Fibroblast of skin of right quadriceps (primary cell): ENCODE measurements around the gene SNRNP35.
"Not testable (repeated sequence)": the region's sequence is repeated elsewhere in the genome, so short reads cannot be mapped to it uniquely, and the experiment has no call there.

Source experiments
- DNase-seq: peaks from one replicate; pipeline ENCODE4 v3.0.0-alpha.2; 2013

The SNRNP35 gene

DNA sequence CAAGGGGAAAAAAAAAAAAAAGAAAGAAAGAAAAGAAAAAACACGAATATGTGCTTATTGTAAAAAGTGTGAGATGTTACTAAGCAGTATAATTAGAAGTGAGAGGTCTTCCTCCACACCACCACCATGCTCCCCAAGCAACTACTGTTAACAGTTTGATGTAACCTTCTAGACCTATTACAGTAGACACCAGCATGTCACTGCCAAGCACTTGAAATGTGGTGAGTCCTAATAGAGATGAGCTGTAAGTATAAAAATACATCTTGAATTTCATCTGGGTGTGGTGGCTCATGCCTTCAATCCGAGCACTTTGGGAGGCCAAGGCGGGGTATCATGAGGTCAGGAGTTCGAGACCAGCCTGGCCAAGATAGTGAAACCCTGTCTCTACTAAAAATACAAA is 8.1 kb upstream of the SNRNP35 start:
- no peak for DNase-seq

DNA sequence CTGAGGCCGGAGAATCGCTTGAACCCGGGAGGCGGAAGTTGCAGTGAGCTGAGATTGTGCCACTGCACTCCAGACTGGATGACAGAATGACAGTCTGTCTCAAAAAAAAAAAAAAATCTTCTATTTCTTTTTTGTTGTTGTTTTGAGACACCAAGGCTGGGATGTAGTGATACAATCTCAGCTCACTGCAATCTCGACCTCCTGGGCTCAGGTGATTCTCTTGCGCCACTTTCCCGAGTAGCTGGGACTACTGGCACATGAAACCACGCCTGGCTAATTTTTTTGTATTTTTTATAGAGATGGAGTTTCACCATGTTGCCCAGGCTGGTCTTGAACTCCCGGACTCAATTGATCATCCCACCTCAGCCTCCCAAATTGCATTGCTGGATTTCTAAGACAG is 7.3 kb upstream of the SNRNP35 start:
- DNase-seq, result no peak

DNA sequence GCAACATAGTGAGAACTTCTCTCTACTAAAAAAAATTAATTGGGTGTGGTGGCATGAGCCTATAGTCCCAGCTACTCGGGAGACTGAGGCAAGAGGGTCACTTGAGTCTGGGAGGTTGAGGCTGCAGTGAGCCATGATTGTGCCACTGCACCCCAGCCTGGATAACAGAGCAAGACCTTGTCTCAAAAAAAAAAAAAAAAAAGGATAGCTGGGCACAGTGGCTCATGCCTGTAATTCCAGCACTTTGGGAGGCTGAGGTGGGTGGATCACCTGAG is 5.7 kb upstream of the SNRNP35 start:
- DNase-seq, result not testable (repeated sequence)

DNA sequence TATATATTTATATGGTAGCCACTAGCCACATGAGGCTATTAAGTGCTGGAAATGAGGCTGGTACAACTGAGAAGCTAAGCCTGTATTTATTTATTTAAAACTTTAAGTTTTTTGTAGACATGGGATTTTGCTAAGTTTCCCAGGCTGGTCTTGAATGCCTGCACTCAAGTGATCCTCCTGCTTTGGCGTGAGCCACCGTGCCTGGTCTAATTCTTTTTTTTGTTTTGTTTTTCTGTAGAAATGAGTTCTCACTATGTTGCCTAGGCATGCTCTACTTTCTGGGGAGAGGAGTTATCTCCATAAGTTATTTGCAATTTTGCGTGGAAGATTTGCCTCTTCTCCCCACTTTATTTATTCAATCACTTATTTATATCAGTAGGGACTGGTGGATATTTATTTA is 4.8 kb upstream of the SNRNP35 start:
- no peak for DNase-seq

DNA sequence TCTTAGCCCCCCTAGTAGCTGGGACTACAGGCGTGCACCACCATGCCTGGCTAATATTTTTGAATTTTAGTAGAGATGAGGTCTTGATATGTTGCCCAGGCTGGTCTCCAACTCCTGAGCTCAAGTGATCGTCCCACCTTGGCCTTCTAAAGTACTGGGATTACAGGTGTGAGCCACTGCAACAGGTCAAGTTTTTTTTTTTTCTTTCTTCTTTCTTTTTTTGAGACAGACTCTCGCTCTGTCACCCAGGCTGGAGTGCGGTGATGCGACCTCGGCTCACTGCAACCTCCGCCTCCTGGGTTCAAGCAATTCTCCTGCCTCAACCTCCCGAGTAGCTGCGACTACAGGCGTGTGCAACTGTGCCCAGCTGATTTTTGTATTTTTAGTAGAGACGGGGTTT is 5.2 kb downstream of the SNRNP35 start:
- not testable (repeated sequence) for DNase-seq

DNA sequence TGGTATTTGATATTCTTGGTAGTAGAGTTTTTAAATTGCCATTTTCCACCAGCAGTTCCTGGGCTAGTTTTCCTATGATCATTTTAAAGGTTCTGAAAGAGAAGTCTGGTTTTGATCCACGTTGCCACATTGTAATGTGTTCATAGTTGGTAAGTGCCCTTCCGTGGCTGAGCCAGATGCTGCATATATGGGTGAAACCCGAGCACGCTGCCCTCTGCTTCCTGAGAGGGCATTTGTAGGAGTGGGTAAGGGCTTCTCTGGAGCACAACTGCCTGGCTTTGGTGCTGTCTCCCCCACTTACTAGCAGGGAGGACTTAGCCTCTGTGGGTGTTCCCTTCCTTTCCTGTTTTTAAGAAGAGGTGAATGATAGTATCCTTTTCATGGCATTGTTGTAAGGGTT is 7.1 kb downstream of the SNRNP35 start:
- no peak for DNase-seq

DNA sequence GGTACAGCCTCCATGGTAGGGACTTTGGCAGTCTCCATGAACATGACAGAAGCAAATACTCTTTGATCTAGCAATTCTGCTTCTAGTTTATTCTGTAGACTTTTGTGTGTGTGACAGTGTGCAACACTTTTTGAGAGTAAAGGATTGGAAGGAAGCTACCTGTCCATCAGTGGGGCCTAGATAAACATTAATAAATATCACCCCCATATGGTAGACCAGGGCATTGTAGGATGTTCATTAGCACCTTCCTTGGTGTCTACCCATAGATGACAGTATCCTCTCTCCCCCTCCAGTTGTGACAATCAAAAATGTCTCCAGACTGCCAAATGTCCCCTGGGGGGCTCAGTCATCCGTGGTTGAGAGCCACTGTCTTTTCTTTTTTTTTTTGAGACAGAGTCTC is 10.8 kb downstream of the SNRNP35 start:
- DNase-seq, result no peak

DNA sequence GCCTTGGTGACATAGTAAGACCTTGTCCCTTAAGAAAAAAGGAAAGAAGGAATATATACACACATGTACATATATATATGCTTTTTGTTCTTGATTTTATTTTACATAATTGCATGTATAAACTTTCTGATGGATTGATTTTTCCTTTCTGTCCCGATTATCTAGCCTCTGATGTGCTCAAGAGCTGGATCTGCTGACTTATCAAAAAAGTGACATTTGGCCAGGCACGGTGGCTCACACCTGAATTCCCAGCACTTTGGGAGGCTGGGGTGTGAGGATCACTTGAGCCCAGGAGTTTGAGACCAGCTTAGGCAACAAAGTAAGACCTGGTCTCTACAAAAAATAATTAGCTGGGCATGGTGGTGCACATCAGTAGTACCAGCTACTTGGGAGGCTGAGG is 12.0 kb downstream of the SNRNP35 start:
- DNase-seq, result no peak

DNA sequence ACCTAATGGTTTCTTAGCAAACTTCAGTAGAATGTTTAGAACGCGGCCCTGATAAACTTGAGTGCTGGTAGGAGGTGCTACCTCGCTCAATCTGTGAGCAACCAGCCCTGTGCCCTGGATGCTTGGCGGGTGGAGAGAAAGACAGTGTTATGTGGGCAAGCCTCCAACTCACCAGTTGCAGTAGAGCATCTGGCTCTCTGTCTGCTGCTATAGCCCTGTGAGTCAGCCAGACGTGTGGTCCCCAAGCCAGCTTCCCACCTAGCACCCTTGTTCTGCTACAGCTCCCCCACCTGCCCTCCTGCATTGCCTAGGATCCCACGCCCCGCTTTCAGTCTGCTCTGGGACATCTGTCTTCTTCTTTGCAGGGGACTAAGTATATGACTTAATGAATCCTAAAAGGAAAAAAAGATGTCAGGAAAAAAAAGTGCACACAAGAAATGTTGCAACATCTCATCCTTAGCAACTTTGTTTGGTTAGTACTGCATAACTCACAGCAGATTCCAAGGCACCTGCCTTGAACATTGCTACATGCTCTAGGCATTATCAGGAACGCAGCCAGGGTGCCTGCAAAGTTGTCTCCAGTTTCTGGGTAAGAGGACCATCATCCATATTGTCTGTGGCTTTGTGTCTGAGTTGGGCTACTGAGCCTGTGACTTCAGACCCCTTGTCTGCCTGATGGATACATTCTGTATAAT is 13.6 kb downstream of the SNRNP35 start:
- peak; percentile 56 for DNase-seq

DNA sequence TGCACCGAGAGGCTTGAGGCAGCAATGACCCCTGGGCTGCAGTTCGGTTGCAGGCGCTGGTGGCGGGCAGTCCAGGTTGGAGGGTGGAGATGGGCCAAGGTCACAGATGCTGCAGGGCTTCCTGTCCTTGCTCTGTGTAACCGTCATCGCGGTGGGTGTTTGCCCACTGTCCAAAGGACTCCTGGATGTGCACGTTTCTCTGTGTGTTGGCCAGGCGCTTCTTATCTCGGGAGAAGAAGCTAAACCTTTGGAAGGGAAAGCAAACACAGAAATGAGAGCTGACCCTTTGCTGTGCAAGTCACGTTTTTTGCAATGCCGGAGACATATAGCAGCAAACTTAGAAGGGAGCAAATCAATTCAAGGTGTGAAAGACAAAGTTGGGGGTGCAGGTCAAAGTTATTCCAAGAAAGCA is 14.5 kb downstream of the SNRNP35 start:
- no peak for DNase-seq

DNA sequence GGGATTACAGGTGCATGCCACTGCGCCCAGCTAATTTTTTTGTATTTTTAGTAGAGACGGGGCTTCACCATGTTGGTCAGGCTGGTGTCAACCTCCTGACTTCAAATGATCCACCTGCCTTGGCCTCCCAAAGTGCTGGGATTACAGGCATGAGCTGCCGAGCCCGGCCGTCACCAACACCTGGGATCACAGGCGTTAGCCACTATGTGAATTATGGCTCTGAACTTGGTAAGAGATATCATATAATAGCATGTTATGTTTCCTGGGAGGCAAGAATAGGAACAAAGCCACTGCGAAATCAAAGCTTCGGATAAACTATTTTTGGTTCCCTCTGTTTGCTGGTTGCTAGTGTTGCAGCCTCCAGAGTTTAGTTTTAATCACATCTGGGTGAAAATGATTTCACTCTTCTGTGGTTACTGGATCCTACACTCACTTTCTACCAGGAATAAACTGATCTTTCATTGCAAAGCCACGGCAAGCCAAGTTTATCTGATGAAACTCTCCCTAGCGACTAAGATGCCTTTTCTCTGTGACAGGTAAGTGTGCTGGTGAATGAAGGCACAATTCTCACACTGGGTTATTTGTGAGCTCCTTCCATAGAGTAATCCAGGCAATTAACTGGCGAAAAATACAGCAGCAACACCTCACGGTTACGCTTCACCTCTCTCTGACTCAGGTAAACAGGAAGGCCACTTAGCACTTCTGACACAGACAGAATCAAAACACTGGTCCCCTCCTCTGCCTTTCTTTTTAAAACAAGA is 16.7 kb downstream of the SNRNP35 start:
- no peak for DNase-seq

DNA sequence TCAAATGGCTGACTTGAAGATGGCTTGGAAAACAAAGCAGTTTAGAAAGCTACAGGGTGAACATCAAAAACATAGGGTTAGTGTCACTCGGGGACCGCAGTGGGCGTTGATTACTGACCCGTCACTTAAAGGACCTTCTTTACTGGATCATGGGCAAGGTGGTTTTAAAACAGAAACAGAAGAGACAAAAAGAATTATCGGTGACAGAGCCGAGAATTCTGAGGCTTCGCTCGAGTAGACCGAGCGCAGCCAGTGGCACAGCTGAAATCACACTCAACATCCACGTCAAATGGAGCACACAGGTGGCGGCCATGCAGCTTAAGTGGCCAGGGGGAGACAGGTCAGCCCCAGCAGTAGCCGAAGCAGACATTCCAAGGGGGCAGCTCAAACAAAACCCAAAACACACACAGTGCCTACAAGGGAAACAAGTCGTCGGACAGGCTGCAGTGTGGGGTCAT is 17.3 kb downstream of the SNRNP35 start:
- DNase-seq, result no peak

DNA sequence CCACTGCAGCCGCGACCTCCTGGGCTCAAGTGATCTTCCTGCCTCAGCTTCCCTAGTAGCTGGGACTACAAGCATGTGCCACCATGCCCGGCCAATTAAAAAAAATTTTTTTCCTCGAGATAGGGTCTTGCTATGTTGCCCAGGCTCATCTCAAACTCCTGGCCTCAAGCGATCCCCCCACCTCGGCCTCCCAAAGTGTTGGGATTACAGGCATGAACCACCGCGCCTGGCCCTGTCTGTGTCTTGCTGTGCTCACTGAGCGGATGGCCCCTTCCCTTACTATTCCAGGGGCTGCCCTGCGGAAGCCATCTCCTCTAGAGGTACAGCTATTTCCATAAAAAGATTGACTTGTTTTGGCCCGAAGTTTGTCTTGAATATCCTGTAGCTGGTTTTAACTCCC is 20.1 kb downstream of the SNRNP35 start:
- DNase-seq, result no peak

DNA sequence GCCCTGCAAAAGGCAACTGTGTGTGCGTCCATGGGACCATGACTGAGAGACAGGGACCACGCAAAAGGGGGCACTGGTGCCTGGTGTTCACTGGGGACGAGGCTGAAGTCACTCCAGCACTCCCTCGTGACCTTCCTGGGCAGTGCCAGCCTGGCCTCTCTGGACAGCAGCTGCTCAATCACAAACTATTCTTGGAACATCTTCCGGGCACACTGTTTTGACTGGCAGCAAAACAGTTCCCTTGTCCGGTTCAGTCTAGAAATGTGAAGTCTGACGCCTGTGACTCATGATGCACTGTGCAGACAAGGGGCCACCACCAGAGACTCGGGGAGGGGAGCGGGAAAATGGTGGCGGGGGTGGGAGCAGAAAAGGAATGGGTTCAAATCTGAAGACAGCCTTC is 20.8 kb downstream of the SNRNP35 start:
- no peak for DNase-seq

DNA sequence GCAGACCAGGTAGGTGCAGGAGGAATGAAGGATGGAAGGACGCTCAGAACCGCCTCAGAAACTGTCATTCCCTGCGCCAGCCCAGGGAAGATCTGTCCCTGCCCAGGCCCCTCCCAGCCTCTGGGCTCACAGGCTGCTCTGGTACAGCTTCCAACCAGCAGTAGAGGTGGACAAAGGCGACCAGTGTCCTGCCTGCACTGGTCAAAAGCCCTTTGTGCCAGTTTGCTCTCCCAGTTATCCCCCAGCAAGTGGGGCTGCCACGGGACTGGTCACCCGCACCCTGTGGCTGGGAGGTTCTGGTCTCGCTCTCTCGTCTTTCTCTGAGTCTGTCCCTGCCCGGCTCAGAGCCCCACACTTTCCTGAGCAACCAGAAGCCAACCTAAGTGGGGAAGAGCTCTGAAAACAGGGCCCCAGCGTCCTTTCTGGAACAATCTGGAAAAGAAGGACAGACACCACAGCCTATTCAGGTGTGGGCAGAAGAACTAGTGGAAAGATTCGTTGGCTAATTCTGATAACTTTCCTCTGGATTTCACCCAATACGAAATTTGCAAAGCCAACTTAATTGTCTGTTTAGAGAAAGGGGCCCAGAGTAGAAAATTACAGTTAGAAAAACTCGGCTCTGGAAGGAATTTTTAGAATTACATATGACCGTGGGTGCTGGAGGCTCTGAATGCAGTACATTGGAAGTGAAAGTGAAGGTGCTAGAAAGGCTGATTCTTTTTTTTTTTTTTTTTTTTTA is 21.7 kb downstream of the SNRNP35 start:
- DNase-seq, result no peak

DNA sequence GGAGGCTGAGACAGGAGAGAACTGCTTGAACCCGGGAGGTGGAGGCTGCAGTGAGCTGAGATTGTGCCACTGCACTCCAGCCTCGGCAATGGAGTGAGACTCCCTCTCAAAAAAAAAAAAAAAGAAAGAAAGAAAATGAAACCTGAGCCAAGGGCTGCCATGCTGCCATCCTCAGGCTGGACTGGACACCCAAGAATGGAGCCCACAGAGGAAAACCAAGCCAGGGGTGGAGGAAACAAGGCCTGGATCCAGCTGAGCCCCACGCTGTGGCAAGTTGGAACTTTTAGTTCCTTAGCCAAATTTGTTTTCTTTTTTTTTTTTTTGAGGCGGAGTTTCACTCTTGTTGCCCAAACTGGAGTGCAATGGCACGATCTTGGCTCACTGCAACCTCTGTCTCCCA is 23.3 kb downstream of the SNRNP35 start:
- not testable (repeated sequence) for DNase-seq

DNA sequence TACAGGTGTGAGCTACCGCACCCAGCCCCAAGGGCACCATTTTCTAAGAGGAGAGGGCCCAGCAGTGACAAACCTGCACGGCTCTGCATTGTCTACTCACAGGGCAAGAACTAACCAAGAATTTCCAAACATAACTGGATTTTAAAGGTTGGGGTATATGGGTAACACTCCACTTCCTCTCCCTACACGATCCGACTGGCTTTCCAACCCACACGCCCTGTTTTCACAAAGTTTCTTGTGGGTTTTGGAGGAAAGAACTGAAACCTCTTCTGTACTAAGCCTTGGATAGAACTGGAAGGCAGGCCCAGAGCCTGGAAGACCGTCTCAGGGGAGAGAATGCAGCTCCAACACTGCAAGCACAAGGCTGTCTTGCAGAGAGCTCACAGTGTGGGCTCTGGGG is 24.9 kb downstream of the SNRNP35 start:
- DNase-seq, result no peak

DNA sequence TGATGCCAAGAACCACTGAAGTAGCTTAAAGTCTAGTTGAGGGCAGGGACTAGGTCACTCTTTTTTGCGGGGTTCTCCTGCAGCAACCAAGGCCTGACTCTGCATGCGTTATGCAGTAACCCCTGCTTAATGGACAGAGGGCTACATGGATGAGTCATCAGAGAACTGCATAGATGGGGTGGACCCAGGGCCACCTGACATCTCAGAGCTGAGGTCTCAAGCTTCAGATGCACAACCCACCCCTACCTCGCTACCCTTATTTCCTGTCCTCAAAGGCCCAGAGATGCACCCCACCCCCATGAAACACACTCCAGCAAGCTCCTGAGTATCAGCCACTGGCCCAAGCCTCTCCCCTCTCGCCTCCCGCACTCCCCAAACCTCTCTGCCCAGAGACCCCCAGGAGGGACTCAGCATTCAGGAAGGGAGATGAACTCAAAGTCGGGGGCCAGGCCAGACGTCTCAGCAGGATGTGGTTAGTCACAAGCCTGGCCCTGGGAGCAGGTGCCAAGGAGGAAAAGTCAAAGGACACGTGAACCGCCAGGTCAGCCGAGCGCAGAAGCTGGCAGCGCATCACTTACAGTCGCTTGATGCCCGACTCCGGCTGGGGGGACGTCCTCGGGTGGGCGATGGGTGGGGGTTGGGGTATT is 25.8 kb downstream of the SNRNP35 start:
- DNase-seq, result no peak

DNA sequence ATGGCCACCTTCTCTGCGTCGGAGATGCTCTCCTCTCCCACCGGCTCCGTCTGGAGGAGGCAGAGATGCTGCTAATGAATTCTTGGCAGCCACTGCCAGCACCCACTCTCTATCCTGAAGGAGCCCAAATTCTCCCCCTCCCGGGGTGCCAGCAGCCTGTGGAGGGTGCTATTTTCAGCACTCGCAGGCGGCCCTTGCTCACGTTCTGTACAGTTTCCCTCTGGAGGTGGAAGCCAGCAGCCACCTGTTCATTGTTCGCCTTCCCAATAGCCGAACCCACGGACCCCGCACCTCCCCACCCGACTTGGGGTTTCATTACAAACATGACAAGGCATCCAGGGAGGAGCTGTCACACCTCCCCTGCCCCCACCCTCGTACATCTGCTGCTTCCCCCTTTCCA is 27.8 kb downstream of the SNRNP35 start:
- no peak for DNase-seq

DNA sequence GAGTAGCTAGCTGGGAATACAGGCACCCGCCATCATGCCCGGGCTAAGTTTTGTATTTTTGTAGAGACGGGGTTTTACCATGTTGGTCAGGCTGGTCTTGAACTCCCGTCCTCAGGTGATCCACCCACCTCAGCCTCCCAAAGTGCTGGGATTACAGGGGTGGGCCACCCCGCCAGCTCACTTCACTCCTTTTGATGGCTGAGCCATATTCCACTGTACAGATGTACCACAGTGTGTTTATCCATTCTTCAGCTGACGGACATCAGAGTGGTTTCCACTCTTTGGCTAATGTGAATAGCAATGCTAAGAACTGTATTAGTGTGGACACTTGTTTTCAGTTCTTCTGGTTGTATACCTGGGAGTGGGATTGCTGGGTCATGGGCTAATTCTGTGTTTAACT is 29.5 kb downstream of the SNRNP35 start:
- no peak for DNase-seq

DNA sequence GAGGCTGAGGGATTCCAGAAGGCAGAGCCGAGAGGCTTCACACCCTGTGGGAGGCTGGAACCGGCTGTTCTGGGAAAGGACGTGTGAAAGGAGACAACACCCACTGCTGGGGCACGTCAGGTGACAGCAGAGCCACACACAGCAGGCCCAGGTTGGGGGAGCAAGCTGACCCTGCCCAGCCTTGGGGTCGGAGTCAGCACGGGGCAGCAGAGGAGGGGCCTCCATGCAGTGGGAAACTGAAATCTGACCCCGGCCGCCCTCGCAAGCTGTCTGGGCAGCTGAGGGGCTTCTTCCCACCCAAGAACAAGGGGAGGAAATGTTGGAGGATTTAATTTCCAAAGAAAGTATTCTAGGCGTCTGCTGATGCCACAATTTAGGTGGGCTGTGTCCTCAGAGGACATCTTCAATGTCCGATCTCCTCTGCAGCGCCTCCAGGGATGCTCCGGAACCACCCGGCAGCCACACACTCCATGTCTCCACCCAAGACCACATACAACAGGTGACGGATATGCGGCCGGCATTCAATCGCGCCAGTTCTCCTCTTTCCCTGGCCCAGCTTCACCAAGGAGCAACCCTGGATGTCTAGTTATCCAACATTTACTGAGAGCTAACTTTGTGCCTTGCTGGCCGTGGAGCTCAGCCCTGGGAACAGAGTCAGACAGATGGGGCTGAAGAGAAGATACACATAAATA is 30.7 kb downstream of the SNRNP35 start:
- DNase-seq, result no peak

DNA sequence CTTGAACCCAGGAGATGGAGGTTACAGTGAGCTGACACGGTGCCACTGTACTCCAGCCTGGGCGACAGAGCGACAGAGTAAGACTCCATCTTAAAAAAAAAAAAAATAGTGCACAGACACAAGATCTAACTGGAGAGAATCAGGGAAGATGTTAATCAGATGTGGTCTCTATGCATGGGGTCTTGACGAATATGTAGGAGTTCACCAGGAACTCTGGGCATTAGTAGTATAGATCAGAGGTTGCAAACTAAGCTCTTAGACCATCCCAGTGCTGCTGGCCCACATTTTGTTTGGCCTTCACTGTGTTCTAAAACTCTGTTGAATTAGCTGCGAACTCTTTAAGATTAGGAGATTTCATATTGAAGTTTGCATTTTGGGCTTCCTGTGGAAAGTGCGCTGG is 31.6 kb downstream of the SNRNP35 start:
- no peak for DNase-seq

DNA sequence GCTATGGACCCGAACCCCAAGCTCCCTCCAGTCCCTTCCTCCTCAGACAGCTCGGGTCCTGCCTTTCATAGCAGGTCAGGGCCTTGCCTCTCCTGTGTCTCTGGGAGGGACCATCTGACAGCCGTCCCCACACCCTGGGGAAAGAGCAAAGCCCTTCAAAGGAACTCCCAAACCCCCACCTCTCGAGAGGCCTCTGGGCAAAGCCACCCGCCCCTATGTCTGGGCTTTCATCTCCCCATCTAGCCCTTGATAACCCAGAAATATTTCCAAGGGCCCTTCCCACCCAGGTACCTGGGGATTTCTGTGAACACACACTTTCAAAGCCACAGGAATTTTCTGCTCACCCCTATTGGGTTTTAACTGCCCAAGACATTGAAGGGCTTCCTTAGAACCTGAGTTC is 32.1 kb downstream of the SNRNP35 start:
- DNase-seq, result no peak
